Measurements from ENCODE around the gene RPTOR.

DNA sequence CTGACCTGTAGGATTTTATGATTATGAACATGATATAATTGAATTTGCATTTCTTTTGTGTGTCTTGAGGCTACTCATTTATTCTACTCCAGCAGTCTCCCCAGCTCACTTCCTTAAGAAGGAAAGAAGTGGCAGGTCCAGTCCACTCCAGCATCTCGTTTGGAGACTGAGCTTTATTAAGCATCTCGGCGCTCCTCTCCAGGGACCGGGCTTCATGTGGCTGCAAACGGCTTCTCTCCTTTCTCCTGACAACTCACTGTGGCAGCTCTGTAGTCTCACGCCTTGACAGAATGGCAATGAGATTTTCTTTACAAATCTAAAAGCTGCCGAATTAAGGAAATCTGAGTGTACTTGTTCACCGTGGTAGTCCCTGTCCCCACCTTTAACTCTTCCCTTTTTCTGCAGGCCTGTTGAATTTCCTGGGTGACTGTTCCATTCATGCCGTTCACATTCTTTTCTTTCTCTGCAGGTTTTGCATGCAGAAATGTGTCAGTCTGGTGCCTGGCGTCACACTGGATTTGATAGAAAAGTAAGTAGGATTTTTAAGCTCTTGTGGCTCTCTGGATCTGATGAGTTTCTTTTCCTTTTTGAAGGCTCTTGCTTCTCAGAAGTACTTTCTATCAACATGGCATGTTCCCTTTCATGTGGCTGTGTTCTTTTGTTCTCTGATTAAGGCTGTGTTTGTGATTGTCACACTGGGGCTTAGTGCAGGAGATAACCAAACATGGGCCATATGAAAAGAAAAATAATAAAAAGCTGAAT lies 246.5 kb downstream of the RPTOR start:
- TF ChIP-seq, protein P1, sequence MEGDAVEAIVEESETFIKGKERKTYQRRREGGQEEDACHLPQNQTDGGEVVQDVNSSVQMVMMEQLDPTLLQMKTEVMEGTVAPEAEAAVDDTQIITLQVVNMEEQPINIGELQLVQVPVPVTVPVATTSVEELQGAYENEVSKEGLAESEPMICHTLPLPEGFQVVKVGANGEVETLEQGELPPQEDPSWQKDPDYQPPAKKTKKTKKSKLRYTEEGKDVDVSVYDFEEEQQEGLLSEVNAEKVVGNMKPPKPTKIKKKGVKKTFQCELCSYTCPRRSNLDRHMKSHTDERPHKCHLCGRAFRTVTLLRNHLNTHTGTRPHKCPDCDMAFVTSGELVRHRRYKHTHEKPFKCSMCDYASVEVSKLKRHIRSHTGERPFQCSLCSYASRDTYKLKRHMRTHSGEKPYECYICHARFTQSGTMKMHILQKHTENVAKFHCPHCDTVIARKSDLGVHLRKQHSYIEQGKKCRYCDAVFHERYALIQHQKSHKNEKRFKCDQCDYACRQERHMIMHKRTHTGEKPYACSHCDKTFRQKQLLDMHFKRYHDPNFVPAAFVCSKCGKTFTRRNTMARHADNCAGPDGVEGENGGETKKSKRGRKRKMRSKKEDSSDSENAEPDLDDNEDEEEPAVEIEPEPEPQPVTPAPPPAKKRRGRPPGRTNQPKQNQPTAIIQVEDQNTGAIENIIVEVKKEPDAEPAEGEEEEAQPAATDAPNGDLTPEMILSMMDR (IDR thresholded peaks at IDR 0.05; ENCODE audit: low read length): no peak
- no peak for TF ChIP-seq EZH2 (IDR thresholded peaks at IDR 0.05; ENCODE audit: borderline replicate concordance, low read length)

All from OCI-LY1 (cell line).